ENCODE results near the gene NRARP. TPM values are rescaled to one million over a fixed set of nuclear protein-coding genes. Genes with fewer than 3 reads are reported as not detected.
"Not testable (repeated sequence)": the region's sequence is repeated elsewhere in the genome, so short reads cannot be mapped to it uniquely, and the experiment has no call there.

The NRARP gene
- total RNA-seq, 1 experiment from 2014 or later = 23.8 TPM

DNA sequence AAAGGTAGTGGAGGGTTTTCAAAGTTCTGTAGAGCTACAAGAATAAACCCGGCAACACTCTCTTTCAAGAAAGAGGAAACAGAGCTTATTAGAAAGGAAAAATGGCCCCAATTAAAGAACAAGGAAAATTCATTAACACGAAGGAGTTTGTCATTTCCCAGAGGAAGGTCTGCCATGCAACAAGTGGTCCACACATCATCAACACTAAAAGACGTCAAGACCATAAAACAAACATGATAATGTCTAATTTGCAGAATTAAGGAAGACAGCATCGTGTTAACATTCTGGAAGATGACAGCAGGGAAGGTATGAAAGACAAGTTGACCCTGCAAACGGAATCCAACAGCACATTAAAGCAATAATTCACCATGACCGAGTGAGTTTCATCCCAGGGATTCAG is 28.6 kb upstream of the NRARP start:
- Histone ChIP-seq H2BK15ac (ENCODE audit: low read depth, low read length) (no peak overlapping the region), H4K20me1 (ENCODE audit: control insufficient read depth, insufficient read depth, insufficient read length) (no peaks in the 10 kb centered on the region), H4K8ac (replicated peaks; ENCODE audit: insufficient read length, low read depth, low read length) (no peak overlapping the region), H3K9ac (ENCODE audit: extremely low read depth, insufficient read length, low read length) (no peak overlapping the region), H2BK5ac (ENCODE audit: insufficient read length, low read length) (no peak overlapping the region), H3K9me3 (ENCODE audit: control insufficient read depth, low read depth, low read length) (no peaks in the 10 kb centered on the region), H2AFZ (ENCODE audit: low read length) (no peak overlapping the region), H3T11ph (ENCODE audit: low read length) (no peak overlapping the region), H2BK20ac (ENCODE audit: low read depth, low read length, poor library complexity, severe bottlenecking) (no peak overlapping the region), H4K91ac (ENCODE audit: insufficient read length, low read depth, low read length) (no peak overlapping the region), H3K14ac (ENCODE audit: insufficient read depth, low read length) (no peak overlapping the region), H3K79me1 (ENCODE audit: insufficient read depth, low read depth, low read length, poor library complexity, severe bottlenecking) (no peaks in the 10 kb centered on the region), H3K79me2 (ENCODE audit: insufficient read depth, low read length) (no peaks in the 10 kb centered on the region), H2AK5ac (ENCODE audit: insufficient read length, low read length) (no peak overlapping the region), H3K56ac (ENCODE audit: insufficient read length, low read depth, low read length) (no peak overlapping the region), H3K4me1 (ENCODE audit: insufficient read depth, low read length) (no peaks in the 10 kb centered on the region), H3K23ac (ENCODE audit: insufficient read length, low read depth, low read length) (no peak overlapping the region), H3K4me2 (ENCODE audit: insufficient read depth, insufficient read length, low read length) (no peak overlapping the region), H3K27ac (ENCODE audit: insufficient read length, low read depth, low read length) (no peak overlapping the region), H3K27me3 (ENCODE audit: insufficient read depth, low read length) (no peaks in the 10 kb centered on the region), H4K5ac (ENCODE audit: insufficient read length, low read depth, low read length) (no peak overlapping the region), H3K4ac (ENCODE audit: low read depth, low read length) (no peak overlapping the region), H2BK120ac (ENCODE audit: low read depth, low read length, poor library complexity, severe bottlenecking) (no peak overlapping the region), H2BK12ac (ENCODE audit: insufficient read length, low read depth, low read length) (no peak overlapping the region), H3K18ac (ENCODE audit: insufficient read length, low read depth, low read length) (no peak overlapping the region), H3K23me2 (ENCODE audit: insufficient read length, low read depth, low read length, poor library complexity, severe bottlenecking) (no peaks in the 10 kb centered on the region)
- peaks cover 15% of the 10 kb centered on the region for H3K27me3 Mint-ChIP-seq (ENCODE audit: low read depth)
- H3K4me1 Mint-ChIP-seq = peaks cover 0 to 5% of the 10 kb centered on the region in 2 experiments; a peak in 2 of 4 replicates
- no peak overlapping the region for H3K27ac Mint-ChIP-seq
- DNase-seq = no peak
- no peak overlapping the region for H3K4me3 Mint-ChIP-seq
- WGBS (ENCODE audit: extremely low coverage, insufficient read length, low lambda C conversion rate) = no CpG with 5 or more reads among the region's 6 CpGs
- peaks cover 1 to 4% (median 2%) of the 10 kb centered on the region in 3 experiments; a peak in 4 of 7 replicates for H3K36me3 Mint-ChIP-seq (ENCODE audit: insufficient read depth in 1 of 3, low read depth in 3 of 3)
- TF ChIP-seq, protein P1, sequence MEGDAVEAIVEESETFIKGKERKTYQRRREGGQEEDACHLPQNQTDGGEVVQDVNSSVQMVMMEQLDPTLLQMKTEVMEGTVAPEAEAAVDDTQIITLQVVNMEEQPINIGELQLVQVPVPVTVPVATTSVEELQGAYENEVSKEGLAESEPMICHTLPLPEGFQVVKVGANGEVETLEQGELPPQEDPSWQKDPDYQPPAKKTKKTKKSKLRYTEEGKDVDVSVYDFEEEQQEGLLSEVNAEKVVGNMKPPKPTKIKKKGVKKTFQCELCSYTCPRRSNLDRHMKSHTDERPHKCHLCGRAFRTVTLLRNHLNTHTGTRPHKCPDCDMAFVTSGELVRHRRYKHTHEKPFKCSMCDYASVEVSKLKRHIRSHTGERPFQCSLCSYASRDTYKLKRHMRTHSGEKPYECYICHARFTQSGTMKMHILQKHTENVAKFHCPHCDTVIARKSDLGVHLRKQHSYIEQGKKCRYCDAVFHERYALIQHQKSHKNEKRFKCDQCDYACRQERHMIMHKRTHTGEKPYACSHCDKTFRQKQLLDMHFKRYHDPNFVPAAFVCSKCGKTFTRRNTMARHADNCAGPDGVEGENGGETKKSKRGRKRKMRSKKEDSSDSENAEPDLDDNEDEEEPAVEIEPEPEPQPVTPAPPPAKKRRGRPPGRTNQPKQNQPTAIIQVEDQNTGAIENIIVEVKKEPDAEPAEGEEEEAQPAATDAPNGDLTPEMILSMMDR (conservative IDR thresholded peaks at IDR 0.05) = no peak
- H3K9me3 Mint-ChIP-seq = peaks cover 6 to 55% of the 10 kb centered on the region in 2 experiments

- not testable (repeated sequence) for H3K4me2 ChIP-seq (ENCODE audit: insufficient read depth, insufficient read length, low read length); H3K79me2 ChIP-seq (ENCODE audit: insufficient read depth, low read length); H3K14ac ChIP-seq (ENCODE audit: insufficient read depth, low read length); H4K8ac ChIP-seq (replicated peaks; ENCODE audit: insufficient read length, low read depth, low read length); H2AFZ ChIP-seq (ENCODE audit: low read length); H4K5ac ChIP-seq (ENCODE audit: insufficient read length, low read depth, low read length); H2BK15ac ChIP-seq (ENCODE audit: low read depth, low read length); H3K4me1 ChIP-seq (ENCODE audit: insufficient read depth, low read length); H3K4ac ChIP-seq (ENCODE audit: low read depth, low read length); H3K36me3 Mint-ChIP-seq (ENCODE audit: insufficient read depth in 1 of 3, low read depth in 3 of 3); H3K9ac ChIP-seq (ENCODE audit: extremely low read depth, insufficient read length, low read length); H3K56ac ChIP-seq (ENCODE audit: insufficient read length, low read depth, low read length); H3K27me3 ChIP-seq (ENCODE audit: insufficient read depth, low read length); DNase-seq; H3K27ac ChIP-seq (ENCODE audit: insufficient read length, low read depth, low read length); H3K79me1 ChIP-seq (ENCODE audit: insufficient read depth, low read depth, low read length, poor library complexity, severe bottlenecking); H3K27ac Mint-ChIP-seq; H2BK12ac ChIP-seq (ENCODE audit: insufficient read length, low read depth, low read length); H3K4me3 Mint-ChIP-seq; H3K9me3 ChIP-seq (ENCODE audit: control insufficient read depth, low read depth, low read length); H2BK20ac ChIP-seq (ENCODE audit: low read depth, low read length, poor library complexity, severe bottlenecking); H3K23ac ChIP-seq (ENCODE audit: insufficient read length, low read depth, low read length); H3K18ac ChIP-seq (ENCODE audit: insufficient read length, low read depth, low read length); H3K23me2 ChIP-seq (ENCODE audit: insufficient read length, low read depth, low read length, poor library complexity, severe bottlenecking); H2BK5ac ChIP-seq (ENCODE audit: insufficient read length, low read length); H2BK120ac ChIP-seq (ENCODE audit: low read depth, low read length, poor library complexity, severe bottlenecking); H4K91ac ChIP-seq (ENCODE audit: insufficient read length, low read depth, low read length); H3K4me1 Mint-ChIP-seq; H4K20me1 ChIP-seq (ENCODE audit: control insufficient read depth, insufficient read depth, insufficient read length); H3T11ph ChIP-seq (ENCODE audit: low read length); H2AK5ac ChIP-seq (ENCODE audit: insufficient read length, low read length)
- H3K27me3 Mint-ChIP-seq (ENCODE audit: low read depth) = peaks cover 15% of the 10 kb centered on the region
- peaks cover 3 to 47% of the 10 kb centered on the region in 2 experiments for H3K9me3 Mint-ChIP-seq
- no CpG with 5 or more reads among the region's 26 CpGs for WGBS (ENCODE audit: extremely low coverage, insufficient read length, low lambda C conversion rate)
Measured at GRCh38 chr9:137329590-137329989, 27.5 kb upstream of the NRARP start.
